OCI-LY3 (cell line): ENCODE data around the gene NYNRIN.
A peak's percentile ranks its signal among the peaks of the same experiment; 100 is the strongest.

Source experiments
- H2AFZ ChIP-seq: fragments of 200-600, 300-600 bp; shearing (Covaris generic); 2 replicates; pipeline ENCODE4 v1.6.0; 2014; ENCODE audit warnings: antibody characterized with exemption, low read depth, low read length
- H3K27ac ChIP-seq: fragments of 200-600, 300-600 bp; sonication (generic); 2 replicates; pipeline ENCODE4 v1.5.1; 2014; ENCODE audit warnings: mild to moderate bottlenecking, low read length, moderate library complexity, mixed read lengths
- H3K27me3 ChIP-seq: fragments of 200-600, 300-600 bp; sonication (generic); 2 replicates; pipeline ENCODE4 v1.6.1; 2014; ENCODE audit warnings: low read depth, low read length, mixed read lengths
- H3K36me3 ChIP-seq: fragments of 200-600, 300-600 bp; sonication (generic); replicated peaks from 2 replicates; pipeline ENCODE3; 2014; ENCODE audit warnings: low read depth, low read length, mixed read lengths
- H3K4me1 ChIP-seq: fragments of 300-600, 200-600 bp; sonication (generic); 2 replicates; pipeline ENCODE4 v1.6.1; 2014; ENCODE audit warnings: low read length, mixed read lengths
- H3K4me2 ChIP-seq: fragments of 200-600, 300-600 bp; sonication (generic); 2 replicates; pipeline ENCODE4 v1.6.1; 2014; ENCODE audit warnings: low read length, mixed read lengths
- H3K4me3 ChIP-seq: fragments of 300-600, 200-600 bp; sonication (generic); 2 replicates; pipeline ENCODE4 v1.5.1; 2014; ENCODE audit warnings: antibody characterized with exemption, mild to moderate bottlenecking, low read length, moderate library complexity
- H3K79me2 ChIP-seq: fragments of 300-600, 200-600 bp; shearing (Covaris generic); 2 replicates; pipeline ENCODE4 v1.6.1; 2014; ENCODE audit warnings: mild to moderate bottlenecking, low read length, mixed read lengths
- H3K9ac ChIP-seq: fragments of 300-600, 200-600 bp; shearing (Covaris generic); 2 replicates; pipeline ENCODE4 v1.6.0; 2014; ENCODE audit warnings: mild to moderate bottlenecking, low read length, moderate library complexity
- H3K9me3 ChIP-seq: fragments of 200-600, 300-600 bp; shearing (Covaris generic); 2 replicates; pipeline ENCODE4 v1.6.1; 2014; ENCODE audit warnings: low read length, mixed read lengths; ENCODE audit not compliant: insufficient read depth
- H4K20me1 ChIP-seq: fragments of 200-600, 300-600 bp; sonication (generic); 2 replicates; pipeline ENCODE4 v1.6.1; 2016; ENCODE audit warnings: low read length, mixed read lengths; ENCODE audit not compliant: insufficient read depth
- EZH2phosphoT487 ChIP-seq: fragments of 200-600 bp; shearing (Covaris generic); IDR thresholded peaks from 2 replicates; pipeline ENCODE4 v1.6.1; 2018; ENCODE audit warnings: antibody characterized with exemption, mixed run types, low read depth
- TF ChIP-seq, protein P1 (sequence below): fragments of 200-600, 300-600 bp; sonication (generic); IDR thresholded peaks from 2 replicates; pipeline ENCODE4 v1.5.1; 2014; ENCODE audit warnings: antibody characterized with exemption, low read length, low read depth

Gene NYNRIN

GRCh38 chr14:24435998-24436354, 37.2 kb downstream of the NYNRIN start:
- Histone ChIP-seq H3K4me2 (no peak overlapping the region), H3K4me1 (peaks cover 7% of the 10 kb centered on the region), H2AFZ (no peak overlapping the region), H3K27ac (no peak overlapping the region), H4K20me1 (0 out of 2 replicates have a peak, but pooled peaks cover 5% of the 10 kb centered on the region), H3K9me3 (no peaks in the 10 kb centered on the region), H3K79me2 (peaks cover 12% of the 10 kb centered on the region), H3K4me3 (no peak overlapping the region), H3K27me3 (no peaks in the 10 kb centered on the region), H3K36me3 (peaks cover 76% of the 10 kb centered on the region), H3K9ac (no peak overlapping the region)
- TF ChIP-seq, protein P1, sequence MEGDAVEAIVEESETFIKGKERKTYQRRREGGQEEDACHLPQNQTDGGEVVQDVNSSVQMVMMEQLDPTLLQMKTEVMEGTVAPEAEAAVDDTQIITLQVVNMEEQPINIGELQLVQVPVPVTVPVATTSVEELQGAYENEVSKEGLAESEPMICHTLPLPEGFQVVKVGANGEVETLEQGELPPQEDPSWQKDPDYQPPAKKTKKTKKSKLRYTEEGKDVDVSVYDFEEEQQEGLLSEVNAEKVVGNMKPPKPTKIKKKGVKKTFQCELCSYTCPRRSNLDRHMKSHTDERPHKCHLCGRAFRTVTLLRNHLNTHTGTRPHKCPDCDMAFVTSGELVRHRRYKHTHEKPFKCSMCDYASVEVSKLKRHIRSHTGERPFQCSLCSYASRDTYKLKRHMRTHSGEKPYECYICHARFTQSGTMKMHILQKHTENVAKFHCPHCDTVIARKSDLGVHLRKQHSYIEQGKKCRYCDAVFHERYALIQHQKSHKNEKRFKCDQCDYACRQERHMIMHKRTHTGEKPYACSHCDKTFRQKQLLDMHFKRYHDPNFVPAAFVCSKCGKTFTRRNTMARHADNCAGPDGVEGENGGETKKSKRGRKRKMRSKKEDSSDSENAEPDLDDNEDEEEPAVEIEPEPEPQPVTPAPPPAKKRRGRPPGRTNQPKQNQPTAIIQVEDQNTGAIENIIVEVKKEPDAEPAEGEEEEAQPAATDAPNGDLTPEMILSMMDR, result no peak
- no peak for TF ChIP-seq EZH2phosphoT487

DNA sequence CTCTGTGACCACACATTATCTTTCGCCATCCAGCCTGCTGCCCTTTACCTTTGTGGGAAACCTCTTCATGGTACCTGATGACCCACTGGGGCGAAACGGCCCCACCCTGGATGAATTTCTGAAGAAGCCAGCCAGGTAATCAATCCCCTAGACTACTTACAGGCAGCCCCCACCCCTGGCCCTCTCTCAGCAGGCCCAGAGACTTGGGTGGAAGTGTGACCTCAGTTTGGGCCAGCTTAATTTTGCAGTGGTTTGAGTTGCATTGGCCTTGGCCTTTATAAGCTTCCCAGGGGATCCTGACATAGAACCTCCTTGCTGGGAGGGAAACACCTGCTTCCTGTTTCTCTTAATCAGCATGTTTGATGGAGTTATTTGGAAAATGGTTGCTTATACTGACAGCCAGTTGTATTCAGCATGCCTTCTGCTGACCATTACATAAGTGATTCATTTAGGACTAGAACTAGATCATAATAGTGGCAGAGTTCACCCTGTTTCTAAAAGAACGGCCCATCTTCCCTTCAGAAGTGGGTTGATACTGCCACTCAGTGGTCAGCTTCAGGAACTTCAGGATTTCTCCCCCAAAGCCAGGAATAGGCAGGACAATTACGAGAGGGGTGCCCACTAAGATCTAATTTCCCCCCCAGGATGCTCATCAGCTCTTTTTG, 37.7 kb downstream of the NYNRIN start:
- Histone ChIP-seq H3K4me2 (no peak overlapping the region), H3K9ac (no peak overlapping the region), H3K4me3 (no peak overlapping the region), H3K27ac (no peak overlapping the region), H3K36me3 (peaks cover 72% of the 10 kb centered on the region), H3K79me2 (peaks cover 12% of the 10 kb centered on the region), H4K20me1 (0 out of 2 replicates have a peak, but pooled peaks cover 1% of the 10 kb centered on the region), H3K27me3 (no peaks in the 10 kb centered on the region), H3K4me1 (peaks cover 7% of the 10 kb centered on the region), H2AFZ (no peak overlapping the region), H3K9me3 (no peaks in the 10 kb centered on the region)
- no peak for TF ChIP-seq EZH2phosphoT487
- TF ChIP-seq, protein P1, result peak; percentile 69

DNA sequence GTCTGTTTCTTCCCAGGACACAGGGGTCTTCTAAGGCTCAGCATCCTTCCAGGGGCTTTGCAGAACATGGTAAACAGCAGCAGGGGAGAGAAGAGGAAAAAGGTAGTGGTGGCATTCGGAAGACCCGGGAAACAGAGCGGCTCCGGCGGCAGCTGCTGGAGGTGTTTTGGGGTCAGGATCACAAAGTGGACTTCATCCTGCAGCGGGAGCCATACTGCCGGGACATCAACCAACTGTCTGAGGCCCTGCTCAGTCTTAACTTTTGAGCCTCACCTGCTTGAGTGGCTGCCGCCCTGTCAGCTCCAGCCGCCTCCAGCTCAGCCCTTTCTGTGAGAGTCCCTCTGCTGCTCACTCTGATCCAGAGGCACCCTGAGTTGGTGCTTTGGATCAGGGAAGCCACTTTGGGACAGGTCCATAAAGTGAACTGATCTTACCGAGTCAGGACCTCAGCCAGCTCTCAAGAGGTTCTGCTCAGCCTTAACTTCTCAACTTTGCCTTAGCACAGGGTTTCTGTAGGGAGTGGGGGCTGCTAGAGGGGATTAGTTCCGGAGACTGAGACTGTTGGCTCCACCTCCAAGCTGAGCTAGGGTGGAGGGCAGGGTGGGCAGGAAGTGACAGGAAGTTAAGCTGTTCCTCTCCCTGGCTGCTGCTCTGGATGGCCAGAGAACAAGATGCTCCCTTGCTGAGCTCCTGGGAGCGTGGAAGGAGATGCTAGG, 38.4 kb downstream of the NYNRIN start:
- Histone ChIP-seq H4K20me1 (no peaks in the 10 kb centered on the region), H3K4me2 (no peak overlapping the region), H3K79me2 (peaks cover 17% of the 10 kb centered on the region), H2AFZ (no peak overlapping the region), H3K27ac (no peak overlapping the region), H3K9me3 (no peaks in the 10 kb centered on the region), H3K27me3 (no peaks in the 10 kb centered on the region), H3K4me1 (peaks cover 8% of the 10 kb centered on the region; the same call in 1 of the 2 replicates), H3K4me3 (no peak overlapping the region), H3K9ac (no peak overlapping the region), H3K36me3 (peaks cover 68% of the 10 kb centered on the region)
- TF ChIP-seq, protein P1, result no peak
- no peak for TF ChIP-seq EZH2phosphoT487

GRCh38 chr14:24437736-24438067, 38.9 kb downstream of the NYNRIN start:
- Histone ChIP-seq H2AFZ (no peak overlapping the region), H3K27me3 (no peaks in the 10 kb centered on the region), H3K36me3 (peaks cover 63% of the 10 kb centered on the region), H3K27ac (no peak overlapping the region), H3K4me3 (no peak overlapping the region), H3K4me2 (no peak overlapping the region), H3K9ac (no peak overlapping the region), H3K79me2 (peaks cover 20% of the 10 kb centered on the region), H4K20me1 (no peaks in the 10 kb centered on the region), H3K9me3 (no peaks in the 10 kb centered on the region), H3K4me1 (peaks cover 8% of the 10 kb centered on the region; the same call in 1 of the 2 replicates)
- TF ChIP-seq, protein P1, result no peak
- TF ChIP-seq EZH2phosphoT487, result no peak
